ENCODE data around the gene CDH24. TPM values are rescaled to one million over a fixed set of nuclear protein-coding genes. Genes with fewer than 3 reads are reported as not detected.

CDH24 gene
- total and polyA plus RNA-seq, 9 of the 15 experiments (the other 6 are each of a cell fraction or from before 2014, with no cell fraction given), result 0.04 to 16.2 (median 4.9) TPM

- no peak for TF ChIP-seq SAFB2 (IDR thresholded peaks at IDR 0.05; ENCODE audit: borderline replicate concordance, low read depth, low read length, severe bottlenecking)
- no peak for TF ChIP-seq ETV1 (tag; conservative IDR thresholded peaks at IDR 0.05; ENCODE audit: low read depth)
- TF ChIP-seq FOSL1 (tag; conservative IDR thresholded peaks at IDR 0.05), result peak; percentile 32; the same call in 1 of the 2 replicates
- TF ChIP-seq IRF9 (tag; IDR thresholded peaks at IDR 0.05), result no peak
- TF ChIP-seq, protein P1, sequence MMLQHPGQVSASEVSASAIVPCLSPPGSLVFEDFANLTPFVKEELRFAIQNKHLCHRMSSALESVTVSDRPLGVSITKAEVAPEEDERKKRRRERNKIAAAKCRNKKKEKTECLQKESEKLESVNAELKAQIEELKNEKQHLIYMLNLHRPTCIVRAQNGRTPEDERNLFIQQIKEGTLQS (IDR thresholded peaks at IDR 0.05), result peak; percentile 36; the same call in 1 of the 2 replicates
- TF ChIP-seq, protein P1 (CRISPR knock-in tag; conservative IDR thresholded peaks at IDR 0.05), result no peak
- TF ChIP-seq PRDM10 (IDR thresholded peaks at IDR 0.05; ENCODE audit: partially characterized antibody), result peak; percentile 4
- TF ChIP-seq SMARCC2 (IDR thresholded peaks at IDR 0.05; ENCODE audit: low read depth), result no peak
- TF ChIP-seq, protein P2, sequence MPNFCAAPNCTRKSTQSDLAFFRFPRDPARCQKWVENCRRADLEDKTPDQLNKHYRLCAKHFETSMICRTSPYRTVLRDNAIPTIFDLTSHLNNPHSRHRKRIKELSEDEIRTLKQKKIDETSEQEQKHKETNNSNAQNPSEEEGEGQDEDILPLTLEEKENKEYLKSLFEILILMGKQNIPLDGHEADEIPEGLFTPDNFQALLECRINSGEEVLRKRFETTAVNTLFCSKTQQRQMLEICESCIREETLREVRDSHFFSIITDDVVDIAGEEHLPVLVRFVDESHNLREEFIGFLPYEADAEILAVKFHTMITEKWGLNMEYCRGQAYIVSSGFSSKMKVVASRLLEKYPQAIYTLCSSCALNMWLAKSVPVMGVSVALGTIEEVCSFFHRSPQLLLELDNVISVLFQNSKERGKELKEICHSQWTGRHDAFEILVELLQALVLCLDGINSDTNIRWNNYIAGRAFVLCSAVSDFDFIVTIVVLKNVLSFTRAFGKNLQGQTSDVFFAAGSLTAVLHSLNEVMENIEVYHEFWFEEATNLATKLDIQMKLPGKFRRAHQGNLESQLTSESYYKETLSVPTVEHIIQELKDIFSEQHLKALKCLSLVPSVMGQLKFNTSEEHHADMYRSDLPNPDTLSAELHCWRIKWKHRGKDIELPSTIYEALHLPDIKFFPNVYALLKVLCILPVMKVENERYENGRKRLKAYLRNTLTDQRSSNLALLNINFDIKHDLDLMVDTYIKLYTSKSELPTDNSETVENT (CRISPR knock-in tag; IDR thresholded peaks at IDR 0.05), result peak; percentile 36; the same call in 1 of the 2 replicates
- TF ChIP-seq ZNF263 (CRISPR knock-in tag; IDR thresholded peaks at IDR 0.05; ENCODE audit: borderline replicate concordance), result peak; percentile 83
- TF ChIP-seq ZNF224 (CRISPR knock-in tag; IDR thresholded peaks at IDR 0.05), result no peak
- FAIRE-seq (peak; percentile 46), DNase-seq (ENCODE audit: extremely low read depth in 1 of 4, low spot score in 3 of 4) (no peak), ATAC-seq (peak; percentile 19)
- intact Hi-C loops (cut with micrococcal nuclease) (no loop called here), in situ Hi-C loops (cut with MboI) (no loop called here)
- Histone ChIP-seq H3K79me2 (ENCODE audit: control insufficient read depth, insufficient read depth, low read length) (no peaks in the 10 kb centered on the region), H3K4me2 (ENCODE audit: insufficient read depth, low read length) (peak overlapping the region; percentile 46; the same call in 1 of the 2 replicates), H3K9me3 (replicated peaks; ENCODE audit: control insufficient read depth, insufficient read depth, low read depth, low read length) (no peaks in the 10 kb centered on the region), H3K9me1 (ENCODE audit: control insufficient read depth, insufficient read depth, low read length) (no peaks in the 10 kb centered on the region), H3K9ac (ENCODE audit: insufficient read depth in 1 of 2, low read depth in 2 of 2, low read length in 2 of 2) (peak overlapping the region; percentile 12; a peak in 1 of 4 replicates), H4K20me1 (replicated peaks; ENCODE audit: control insufficient read depth, insufficient read depth, low read length) (no peaks in the 10 kb centered on the region), H2AFZ (ENCODE audit: low read depth, low read length) (peak overlapping the region; percentile 78), H3K27ac (ENCODE audit: extremely low read depth, low read depth, low read length) (no peak overlapping the region; the same call in 2 of the 3 replicates), H3K4me3 (no peak overlapping the region), H3K36me3 (ENCODE audit: control insufficient read depth, insufficient read depth, low read length) (peaks cover 3% of the 10 kb centered on the region; the same call in 1 of the 3 replicates), H3K4me1 (replicated peaks in 1 of 2; ENCODE audit: control insufficient read depth in 2 of 2, insufficient read depth in 2 of 2, low read length in 2 of 2) (peaks cover 15 to 35% of the 10 kb centered on the region in 2 experiments), H3K27me3 (ENCODE audit: control insufficient read depth in 2 of 2, insufficient read depth in 2 of 2, low read length in 2 of 2) (no peaks in the 10 kb centered on the region)
- WGBS (ENCODE audit: insufficient coverage, low coverage, missing lambda C conversion rate), result 50% methylated on average over 13 of the region's 13 CpGs
- no TSS peak for BruUV-seq (replicated peaks)
- ChIA-PET POLR2A (interaction anchor here (0.5 to 1.7 kb wide), 5 partner anchors 12 to 313 kb away, joined by 3 to 5 read pairs (median 4); no protein-coding TSS in a partner anchor), CTCF (ENCODE audit: low intra/inter-chr PET ratio) (no interaction called here)
These were observed 11.6 kb downstream of the CDH24 start for GRCh38 chr14:23045419-23046357.
